ENCODE measurements around the gene TBC1D5. TPM values are rescaled to one million over a fixed set of nuclear protein-coding genes. Genes with fewer than 3 reads are reported as not detected.

TBC1D5 gene
- total RNA-seq, 1 donor from 2014 or later: 32.1 TPM

- H3K4me3 ChIP-seq (ENCODE audit: low read depth, low read length): no peak overlapping the region
- peak; percentile 38 for TF ChIP-seq CTCF (conservative IDR thresholded peaks at IDR 0.05; ENCODE audit: low read depth, low read length)
- DNase-seq (ENCODE audit: low read depth): no peak
Observed at GRCh38 chr3:17686613-17687012, 55.8 kb downstream of the TBC1D5 start.

GRCh38 chr3:17683542-17684207 is 58.8 kb downstream of the TBC1D5 start:
- TF ChIP-seq CTCF (conservative IDR thresholded peaks at IDR 0.05; ENCODE audit: low read depth, low read length): no peak
- no peak for DNase-seq (ENCODE audit: low read depth)
- H3K4me3 ChIP-seq (ENCODE audit: low read depth, low read length): no peak overlapping the region

GRCh38 chr3:17680530-17680929 is 61.9 kb downstream of the TBC1D5 start:
- no peak for DNase-seq (ENCODE audit: low read depth)
- no peak for TF ChIP-seq CTCF (conservative IDR thresholded peaks at IDR 0.05; ENCODE audit: low read depth, low read length)

GRCh38 chr3:17678116-17678741 is 64.2 kb downstream of the TBC1D5 start:
- H3K4me3 ChIP-seq (ENCODE audit: low read depth, low read length): no peak overlapping the region
- no peak for TF ChIP-seq CTCF (conservative IDR thresholded peaks at IDR 0.05; ENCODE audit: low read depth, low read length)
- peak; percentile 7 for DNase-seq (ENCODE audit: low read depth)

More at GRCh38 chr3:17680530-17680929, 61.9 kb downstream of the TBC1D5 start:
- no peak overlapping the region for H3K4me3 ChIP-seq (ENCODE audit: low read depth, low read length)

- DNase-seq (ENCODE audit: low read depth): no peak
- H3K4me3 ChIP-seq (ENCODE audit: low read depth, low read length): no peak overlapping the region
- no peak for TF ChIP-seq CTCF (conservative IDR thresholded peaks at IDR 0.05; ENCODE audit: low read depth, low read length)
Observed at GRCh38 chr3:17674082-17674686, 68.2 kb downstream of the TBC1D5 start.

GRCh38 chr3:17672506-17672905 is 69.9 kb downstream of the TBC1D5 start:
- H3K4me3 ChIP-seq (ENCODE audit: low read depth, low read length): no peak overlapping the region
- DNase-seq (ENCODE audit: low read depth): no peak
- TF ChIP-seq CTCF (conservative IDR thresholded peaks at IDR 0.05; ENCODE audit: low read depth, low read length): no peak

Measured in epithelial cell of proximal tubule (primary cell).